Transverse colon (tissue), 4 donors: ENCODE data around the gene DCT. TPM values are rescaled to one million over a fixed set of nuclear protein-coding genes. Genes with fewer than 3 reads are reported as not detected.

ENCODE experiments used
- DNase-seq: peaks from one replicate; pipeline ENCODE4 v3.0.0-alpha.2; 2019
- H3K27ac ChIP-seq, 4 donors: fragments of 200-600 bp; sonication (generic); 2 replicates each; pipeline ENCODE4 v1.5.1; 2016 to 2018; ENCODE audit warnings: inconsistent platforms in 4 of 4
- H3K27me3 ChIP-seq: fragments of 200-600 bp; sonication (generic); 2 replicates; pipeline ENCODE4 v1.5.1; 2017; ENCODE audit warnings: inconsistent platforms
- H3K36me3 ChIP-seq, 4 donors: fragments of 200-600 bp; sonication (generic); 2 replicates each; pipeline ENCODE4 v1.5.1; 2017 to 2019; ENCODE audit warnings: inconsistent platforms in 4 of 4
- H3K4me1 ChIP-seq, 4 donors: fragments of 200-600 bp; sonication (generic); 2 replicates each; pipeline ENCODE4 v1.5.1; 2017 to 2020; ENCODE audit warnings: inconsistent platforms in 4 of 4
- H3K4me3 ChIP-seq, 4 donors: fragments of 200-600 bp; sonication (generic); 1 replicate in 1 of 4; 2 replicates in 3 of 4; pipeline versions ENCODE4 v1.5.1 to v1.6.1; 2017 to 2019; ENCODE audit warnings: inconsistent platforms in 4 of 4
- H3K9me3 ChIP-seq, 2 donors: fragments of 200-600 bp; sonication (generic); 2 replicates each; pipeline ENCODE4 v1.5.1; 2017 to 2019; ENCODE audit warnings: inconsistent platforms in 2 of 2
- EP300 ChIP-seq: sonication (generic); formaldehyde crosslinking; IDR thresholded peaks from one replicate; pipeline ENCODE4 v1.6.1; 2017; ENCODE audit warnings: antibody characterized with exemption, low read depth
- POLR2A ChIP-seq: fragments of 450-650 bp; IDR thresholded peaks from one replicate; pipeline ENCODE4 v1.6.1; 2016; ENCODE audit warnings: antibody characterized with exemption, mild to moderate bottlenecking, moderate library complexity
- POLR2AphosphoS5 ChIP-seq, 3 donors: sonication (generic); formaldehyde crosslinking; IDR thresholded peaks; one replicate each; pipeline ENCODE4 v1.6.1; 2016; ENCODE audit warnings: antibody characterized with exemption in 3 of 3
- WGBS, 2 donors: methylation state at CpG; one replicate each; pipeline ENCODE4 v1.1.5; 2018; ENCODE audit warnings: low coverage in 1 of 2; 5-methylcytosine and 5-hydroxymethylcytosine counted together
- in situ Hi-C, 4 donors: fragments of 200-750 bp; cut with MboI; loops; one replicate each; pipeline versions ENCODE4 v1.15.0 to v1.15.1; 2017; ENCODE audit warnings: low sequenced_read_pairs in 3 of 4, low pct_ligation_motif_present in 1 of 4, low pct_unique_long_range_greater_than_20kb in 1 of 4
- intact Hi-C: fragments of 100-400 bp; cut with DNase I; formaldehyde crosslinking; loops from one replicate; pipeline ENCODE4 v1.15.1; 2023; ENCODE audit warnings: low total_unique reads
- total RNA-seq, 4 donors: library from RNA; depleted of rRNA; stranded (reverse); fragments of >200 nt; gene quantifications; one replicate each; pipeline ENCODE4 v1.1.0, GENCODE V29; 2016
- TF ChIP-seq, protein P1 (sequence below), 5 experiments: fragments of 200-600 bp in 3 of 5; fragments of 450-650 bp in 2 of 5; sonication (generic) in 3 of 5; IDR thresholded peaks; 1 replicate in 2 of 5; 2 replicates in 3 of 5; pipeline ENCODE4 v1.5.1; 2016 to 2017; ENCODE audit warnings: antibody characterized with exemption in 5 of 5, inconsistent platforms in 3 of 5, mild to moderate bottlenecking in 2 of 5, moderate library complexity in 1 of 5

Gene DCT
- total RNA-seq, 4 donors from 2014 or later: not detected

DNA sequence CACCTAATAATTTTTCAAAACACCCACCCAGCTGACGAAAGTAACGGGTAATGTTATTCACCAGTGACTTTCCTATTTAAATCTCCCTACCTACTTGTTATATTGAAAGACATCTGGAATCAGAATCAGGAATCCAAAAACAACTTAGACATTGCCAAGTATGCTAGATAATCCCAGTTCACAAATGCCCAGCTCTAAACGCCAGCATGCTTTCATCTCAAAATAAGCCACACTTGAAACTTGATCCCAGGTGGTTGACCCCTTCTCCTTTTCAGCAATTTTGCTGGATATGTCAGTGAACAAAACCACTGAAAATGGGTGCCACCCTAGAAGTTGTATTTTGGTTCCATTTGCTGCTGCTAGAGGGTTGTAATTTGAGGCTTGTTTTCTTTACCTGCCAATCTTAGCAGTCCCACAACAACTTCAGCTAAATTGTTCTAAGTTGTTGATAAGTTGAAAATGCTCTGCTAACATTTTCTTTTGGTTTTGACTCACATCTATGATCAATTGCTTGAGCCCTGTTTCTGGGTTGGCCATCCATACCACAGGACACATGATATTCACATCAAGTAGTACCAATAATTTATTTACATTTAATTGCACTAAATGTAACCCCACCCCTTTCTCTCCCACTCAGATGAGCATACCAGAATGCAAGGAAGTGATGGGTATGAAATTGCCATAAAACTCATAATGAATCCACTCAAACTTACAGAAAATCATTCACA, 66.4 kb downstream of the DCT start:
- no peaks in the 10 kb centered on the region for H3K9me3 ChIP-seq
- 70 to 78% methylated on average over 3 of the region's 3 CpGs for WGBS, 2 donors
- no peak overlapping the region for H3K27ac ChIP-seq
- no peak overlapping the region for H3K4me3 ChIP-seq
- in situ Hi-C loops: no loop called here
- DNase-seq: no peak
- no peak for TF ChIP-seq POLR2AphosphoS5 (IDR thresholded peaks at IDR 0.05)
- TF ChIP-seq POLR2A: no peak
- TF ChIP-seq EP300: no peak
- TF ChIP-seq, protein P1, sequence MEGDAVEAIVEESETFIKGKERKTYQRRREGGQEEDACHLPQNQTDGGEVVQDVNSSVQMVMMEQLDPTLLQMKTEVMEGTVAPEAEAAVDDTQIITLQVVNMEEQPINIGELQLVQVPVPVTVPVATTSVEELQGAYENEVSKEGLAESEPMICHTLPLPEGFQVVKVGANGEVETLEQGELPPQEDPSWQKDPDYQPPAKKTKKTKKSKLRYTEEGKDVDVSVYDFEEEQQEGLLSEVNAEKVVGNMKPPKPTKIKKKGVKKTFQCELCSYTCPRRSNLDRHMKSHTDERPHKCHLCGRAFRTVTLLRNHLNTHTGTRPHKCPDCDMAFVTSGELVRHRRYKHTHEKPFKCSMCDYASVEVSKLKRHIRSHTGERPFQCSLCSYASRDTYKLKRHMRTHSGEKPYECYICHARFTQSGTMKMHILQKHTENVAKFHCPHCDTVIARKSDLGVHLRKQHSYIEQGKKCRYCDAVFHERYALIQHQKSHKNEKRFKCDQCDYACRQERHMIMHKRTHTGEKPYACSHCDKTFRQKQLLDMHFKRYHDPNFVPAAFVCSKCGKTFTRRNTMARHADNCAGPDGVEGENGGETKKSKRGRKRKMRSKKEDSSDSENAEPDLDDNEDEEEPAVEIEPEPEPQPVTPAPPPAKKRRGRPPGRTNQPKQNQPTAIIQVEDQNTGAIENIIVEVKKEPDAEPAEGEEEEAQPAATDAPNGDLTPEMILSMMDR (IDR thresholded peaks at IDR 0.05): no peak
- no peaks in the 10 kb centered on the region for H3K36me3 ChIP-seq
- H3K27me3 ChIP-seq: no peaks in the 10 kb centered on the region
- intact Hi-C loops: no loop called here
- peaks cover 0 to 4% (median 0%) of the 10 kb centered on the region in 4 donors for H3K4me1 ChIP-seq

DNA sequence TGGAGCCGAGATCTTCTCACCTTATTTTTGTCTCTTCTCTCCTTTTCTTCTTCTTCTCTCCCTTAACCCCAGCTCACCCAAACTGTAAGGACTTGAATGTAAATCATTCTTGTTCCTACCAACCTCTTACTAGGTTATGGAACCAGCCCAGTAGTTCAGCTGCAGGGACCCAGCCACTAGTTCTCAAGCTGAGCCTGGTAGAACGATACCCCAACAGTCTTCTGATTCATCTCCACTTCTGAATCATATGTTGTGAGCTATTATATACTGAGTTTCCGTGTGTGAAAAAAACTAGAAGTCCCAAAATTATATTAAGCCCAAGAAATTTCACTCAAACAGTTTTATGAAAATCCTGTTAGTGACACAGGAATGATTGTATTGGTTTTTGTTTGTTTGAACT, 67.7 kb downstream of the DCT start:
- peaks cover 0 to 4% (median 0%) of the 10 kb centered on the region in 4 donors for H3K4me1 ChIP-seq
- H3K27me3 ChIP-seq: no peaks in the 10 kb centered on the region
- no peak overlapping the region for H3K27ac ChIP-seq
- TF ChIP-seq, protein P1 (IDR thresholded peaks at IDR 0.05): no peak
- TF ChIP-seq POLR2A (no peak), EP300 (no peak), POLR2AphosphoS5 (IDR thresholded peaks at IDR 0.05) (no peak)
- no peaks in the 10 kb centered on the region for H3K36me3 ChIP-seq
- DNase-seq: no peak
- in situ Hi-C loops: no loop called here
- WGBS, 2 donors: 43 to 86% methylated on average over 2 to 3 of the region's 3 CpGs
- H3K9me3 ChIP-seq: no peaks in the 10 kb centered on the region
- intact Hi-C loops: no loop called here
- no peak overlapping the region for H3K4me3 ChIP-seq

DNA sequence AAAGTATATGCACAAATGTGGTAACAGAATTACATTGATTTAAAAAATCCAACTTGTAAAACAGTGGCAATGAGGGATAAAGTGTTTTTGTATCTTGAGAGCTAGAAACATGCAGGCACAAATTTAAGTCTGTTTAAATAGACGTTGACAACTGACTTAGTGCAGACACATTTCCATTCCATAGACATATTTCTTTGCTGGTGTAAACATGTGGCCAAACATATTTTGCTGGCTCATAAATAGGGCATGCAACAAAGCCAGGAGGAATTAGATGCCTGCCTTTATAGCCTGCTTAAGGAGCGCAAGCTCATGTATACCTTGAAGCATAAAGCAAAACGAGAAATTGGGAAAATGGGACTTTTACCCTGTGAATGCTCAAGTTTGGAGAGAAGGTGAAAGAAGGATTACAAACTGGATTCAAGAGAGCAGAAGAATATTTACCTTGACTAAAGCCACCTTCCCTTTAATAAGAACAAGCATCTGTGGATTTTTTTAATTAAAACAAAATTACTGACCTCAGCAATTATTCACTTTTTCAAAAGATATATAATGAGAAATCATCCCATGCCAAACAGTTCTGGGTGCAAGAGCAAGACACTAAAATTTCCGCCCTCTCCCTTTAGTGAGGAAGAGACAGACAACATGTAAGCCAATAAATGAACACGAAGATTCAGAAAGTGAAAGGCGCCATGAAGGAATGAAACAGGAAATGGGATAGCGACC, 71.0 kb downstream of the DCT start:
- no peak overlapping the region for H3K27ac ChIP-seq
- H3K4me3 ChIP-seq: no peak overlapping the region
- TF ChIP-seq POLR2AphosphoS5 (IDR thresholded peaks at IDR 0.05): peak in 1 of 3 donors; percentile 25
- no peak for TF ChIP-seq POLR2A
- in situ Hi-C loops: no loop called here
- no peak for DNase-seq
- intact Hi-C loops: no loop called here
- H3K27me3 ChIP-seq: no peaks in the 10 kb centered on the region
- no peaks in the 10 kb centered on the region for H3K9me3 ChIP-seq
- H3K4me1 ChIP-seq: no peaks in the 10 kb centered on the region
- 69 to 80% methylated on average over 6 to 7 of the region's 7 CpGs for WGBS, 2 donors
- H3K36me3 ChIP-seq: no peaks in the 10 kb centered on the region

DNA sequence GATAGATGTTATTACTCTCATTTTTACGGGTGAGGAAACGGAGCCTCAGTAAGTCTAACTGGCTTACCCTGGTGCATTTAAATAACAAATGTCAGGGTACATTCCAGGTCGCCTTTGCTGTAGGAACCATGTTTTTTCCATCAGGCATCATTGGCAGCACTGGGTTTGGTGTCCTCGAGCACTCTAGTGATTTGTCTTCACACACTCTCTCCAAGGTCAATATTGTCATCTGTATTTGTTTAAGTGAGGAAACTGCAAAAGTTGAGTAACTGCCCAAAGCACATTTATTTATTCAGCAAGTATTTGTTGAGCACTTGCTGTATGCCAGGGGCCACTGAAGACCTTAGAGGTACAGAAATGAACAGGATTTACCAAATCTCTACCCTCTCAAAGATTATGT, 78.6 kb downstream of the DCT start:
- 33 to 67% methylated on average over 1 to 4 of the region's 4 CpGs for WGBS, 2 donors
- TF ChIP-seq POLR2A (no peak), EP300 (no peak), POLR2AphosphoS5 (IDR thresholded peaks at IDR 0.05) (no peak)
- TF ChIP-seq, protein P1 (IDR thresholded peaks at IDR 0.05): no peak
- intact Hi-C loops (no loop called here), in situ Hi-C loops (no loop called here)
- Histone ChIP-seq H3K36me3 (no peaks in the 10 kb centered on the region), H3K9me3 (no peaks in the 10 kb centered on the region), H3K27ac (no peak overlapping the region), H3K4me3 (no peak overlapping the region), H3K4me1 (no peaks in the 10 kb centered on the region), H3K27me3 (no peaks in the 10 kb centered on the region)
- no peak for DNase-seq
